RWPE2 (cell line): Measurements from ENCODE around the gene SYNPR.

Source experiments
- ATAC-seq: fragments of 200-7000 bp; cut with Tn5 transposase; 3 replicates; pipeline ENCODE4 v1.9.1; 2021; ENCODE audit warnings: low read depth
- DNase-seq: peaks from one replicate; pipeline ENCODE4 v3.0.0-alpha.2; 2020; ENCODE audit warnings: low spot score
- H3K27ac ChIP-seq: fragments of 450-650 bp; 2 replicates; pipeline ENCODE4 v1.5.1; 2017; ENCODE audit warnings: mild to moderate bottlenecking; ENCODE audit not compliant: poor library complexity, severe bottlenecking
- H3K27me3 ChIP-seq: fragments of 250-450 bp; sonication (Bioruptor Pico); 2 replicates; pipeline ENCODE4 v1.5.1; 2021; ENCODE audit warnings: mild to moderate bottlenecking, moderate library complexity; ENCODE audit not compliant: insufficient read depth, poor library complexity, severe bottlenecking
- H3K36me3 ChIP-seq: fragments of 250-450 bp; sonication (Bioruptor Pico); 2 replicates; pipeline ENCODE4 v1.5.1; 2020; ENCODE audit warnings: low read depth, mild to moderate bottlenecking, moderate library complexity
- H3K4me1 ChIP-seq: fragments of 250-450 bp; sonication (Bioruptor Pico); 2 replicates; pipeline ENCODE4 v1.5.1; 2021; ENCODE audit warnings: mild to moderate bottlenecking, moderate library complexity; ENCODE audit not compliant: insufficient read depth, poor library complexity, severe bottlenecking
- H3K4me3 ChIP-seq: fragments of 250-450 bp; sonication (Bioruptor Pico); 2 replicates; pipeline ENCODE4 v1.5.1; 2021; ENCODE audit warnings: mild to moderate bottlenecking, moderate library complexity; ENCODE audit not compliant: severe bottlenecking
- H3K9me3 ChIP-seq: fragments of 250-450 bp; sonication (Bioruptor Pico); 2 replicates; pipeline ENCODE4 v1.5.1; 2021; ENCODE audit warnings: mild to moderate bottlenecking, moderate library complexity; ENCODE audit not compliant: severe bottlenecking
- CTCF ChIP-seq: fragments of 450-650 bp; IDR thresholded peaks from one replicate; pipeline ENCODE4 v1.5.1; 2017; ENCODE audit warnings: mild to moderate bottlenecking, moderate library complexity; ENCODE audit not compliant: poor library complexity, severe bottlenecking

SYNPR gene

GRCh38 chr3:63563572-63563971, 285.5 kb downstream of the SYNPR start:
- ATAC-seq (no peak), DNase-seq (no peak)
- Histone ChIP-seq H3K27me3 (no peaks in the 10 kb centered on the region), H3K27ac (no peak overlapping the region), H3K4me3 (no peak overlapping the region), H3K36me3 (no peaks in the 10 kb centered on the region), H3K4me1 (peaks cover 3% of the 10 kb centered on the region), H3K9me3 (no peaks in the 10 kb centered on the region)
- no peak for TF ChIP-seq CTCF

GRCh38 chr3:63565220-63565619, 287.1 kb downstream of the SYNPR start:
- H3K4me1 ChIP-seq, result no peaks in the 10 kb centered on the region
- H3K27me3 ChIP-seq, result no peaks in the 10 kb centered on the region
- DNase-seq, result no peak
- no peaks in the 10 kb centered on the region for H3K9me3 ChIP-seq
- H3K4me3 ChIP-seq, result no peak overlapping the region
- no peak for TF ChIP-seq CTCF
- H3K27ac ChIP-seq, result no peak overlapping the region
- H3K36me3 ChIP-seq, result no peaks in the 10 kb centered on the region
- no peak for ATAC-seq

GRCh38 chr3:63571682-63572081, 293.6 kb downstream of the SYNPR start:
- DNase-seq (no peak), ATAC-seq (no peak)
- H3K4me1 ChIP-seq, result no peaks in the 10 kb centered on the region

GRCh38 chr3:63576846-63577245, 298.7 kb downstream of the SYNPR start:
- Histone ChIP-seq H3K27ac (no peak overlapping the region), H3K9me3 (no peaks in the 10 kb centered on the region), H3K27me3 (no peaks in the 10 kb centered on the region), H3K4me1 (peaks cover 5% of the 10 kb centered on the region), H3K4me3 (no peak overlapping the region), H3K36me3 (no peaks in the 10 kb centered on the region)
- TF ChIP-seq CTCF, result no peak
- peak; percentile 64; the same call in 2 of the 3 replicates for ATAC-seq
- no peak for DNase-seq

More at GRCh38 chr3:63571682-63572081, 293.6 kb downstream of the SYNPR start:
- no peak for TF ChIP-seq CTCF
- Histone ChIP-seq H3K36me3 (no peaks in the 10 kb centered on the region), H3K4me3 (no peak overlapping the region), H3K27ac (no peak overlapping the region), H3K9me3 (no peaks in the 10 kb centered on the region), H3K27me3 (no peaks in the 10 kb centered on the region)

GRCh38 chr3:63578858-63579257, 300.8 kb downstream of the SYNPR start:
- Histone ChIP-seq H3K27me3 (no peaks in the 10 kb centered on the region), H3K9me3 (no peaks in the 10 kb centered on the region), H3K27ac (no peak overlapping the region), H3K36me3 (no peaks in the 10 kb centered on the region), H3K4me3 (no peak overlapping the region), H3K4me1 (peaks cover 5% of the 10 kb centered on the region)
- ATAC-seq (no peak), DNase-seq (no peak)
- no peak for TF ChIP-seq CTCF
